MM.1S (cell line): ENCODE results near the gene SEMA6A.

Experiments used
- DNase-seq: peaks from one replicate; pipeline ENCODE4 v3.0.0-alpha.2; 2015
- H2AFZ ChIP-seq: fragments of 300-600 bp; sonication (generic); 2 replicates; pipeline ENCODE4 v1.6.0; 2016; ENCODE audit warnings: antibody characterized with exemption, low read length
- H3F3A ChIP-seq: fragments of 300-600 bp; sonication (generic); 2 replicates; pipeline ENCODE4 v1.6.1; 2016; ENCODE audit warnings: mild to moderate bottlenecking, antibody characterized with exemption, low read length, moderate library complexity, mixed read lengths; ENCODE audit not compliant: insufficient read depth
- H3K27ac ChIP-seq: fragments of 300-600 bp; sonication (generic); 2 replicates; pipeline ENCODE4 v1.5.1; 2016; ENCODE audit warnings: mild to moderate bottlenecking, low read length
- H3K27me3 ChIP-seq: fragments of 300-600 bp; sonication (generic); replicated peaks from 2 replicates; pipeline ENCODE4 v1.6.0; 2016; ENCODE audit warnings: low read length; ENCODE audit not compliant: insufficient read depth
- H3K36me3 ChIP-seq: fragments of 300-600 bp; sonication (generic); replicated peaks from 2 replicates; pipeline ENCODE4 v1.6.1; 2016; ENCODE audit warnings: mild to moderate bottlenecking, low read length, mixed read lengths; ENCODE audit not compliant: insufficient read depth
- H3K4me1 ChIP-seq: fragments of 300-600 bp; sonication (generic); 2 replicates; pipeline ENCODE4 v1.6.1; 2016; ENCODE audit warnings: low read length, mixed read lengths
- H3K4me2 ChIP-seq: fragments of 300-600 bp; sonication (generic); 2 replicates; pipeline ENCODE4 v1.6.0; 2016; ENCODE audit warnings: low read depth, low read length
- H3K4me3 ChIP-seq: fragments of 300-600 bp; sonication (generic); 2 replicates; pipeline ENCODE4 v1.5.1; 2016; ENCODE audit warnings: low read length, mixed read lengths
- H3K79me2 ChIP-seq: fragments of 300-600 bp; sonication (generic); 2 replicates; pipeline ENCODE4 v1.6.1; 2016; ENCODE audit warnings: mixed run types, low read length, mixed read lengths
- H3K9ac ChIP-seq: fragments of 300-600 bp; sonication (generic); 2 replicates; pipeline ENCODE4 v1.6.1; 2016; ENCODE audit warnings: low read length, mixed read lengths
- H3K9me2 ChIP-seq: fragments of 300-600 bp; sonication (generic); replicated peaks from 2 replicates; pipeline ENCODE4 v1.6.1; 2016; ENCODE audit warnings: mild to moderate bottlenecking, low read length, mixed read lengths; ENCODE audit not compliant: insufficient read depth
- H3K9me3 ChIP-seq: fragments of 300-600 bp; sonication (generic); replicated peaks from 2 replicates; pipeline ENCODE4 v1.6.1; 2016; ENCODE audit warnings: mild to moderate bottlenecking, low read length, mixed read lengths; ENCODE audit not compliant: insufficient read depth
- H4K20me1 ChIP-seq: fragments of 300-600 bp; sonication (generic); 2 replicates; pipeline ENCODE4 v1.6.1; 2016; ENCODE audit warnings: mild to moderate bottlenecking, low read length, moderate library complexity, mixed read lengths; ENCODE audit not compliant: insufficient read depth
- CTCF ChIP-seq: fragments of 300-600 bp; sonication (generic); IDR thresholded peaks from 2 replicates; pipeline ENCODE4 v1.5.1; 2016; ENCODE audit warnings: antibody characterized with exemption, low read length, mixed read lengths
- EZH2 ChIP-seq: fragments of 300-600 bp; sonication (generic); optimal IDR thresholded peaks from 2 replicates; pipeline ENCODE3; 2017; ENCODE audit warnings: low read depth, mild to moderate bottlenecking, antibody characterized with exemption, low read length, mixed read lengths
- EZH2phosphoT487 ChIP-seq: fragments of 300-600 bp; sonication (generic); IDR thresholded peaks from 2 replicates; pipeline ENCODE4 v1.6.1; 2018; ENCODE audit warnings: antibody characterized with exemption, low read length

SEMA6A gene

GRCh38 chr5:116600876-116601275 lies 26.3 kb upstream of the SEMA6A start:
- H3K36me3 ChIP-seq: no peaks in the 10 kb centered on the region
- TF ChIP-seq CTCF (no peak), EZH2 (no peak), EZH2phosphoT487 (no peak)
- H3K9me3 ChIP-seq: no peaks in the 10 kb centered on the region
- H3K4me2 ChIP-seq: no peak overlapping the region
- no peaks in the 10 kb centered on the region for H3K79me2 ChIP-seq
- DNase-seq: no peak
- no peaks in the 10 kb centered on the region for H3K4me1 ChIP-seq
- H3K27me3 ChIP-seq: no peaks in the 10 kb centered on the region
- H3K27ac ChIP-seq: no peak overlapping the region
- no peaks in the 10 kb centered on the region for H4K20me1 ChIP-seq
- no peaks in the 10 kb centered on the region for H3F3A ChIP-seq
- no peaks in the 10 kb centered on the region for H3K9me2 ChIP-seq
- no peak overlapping the region for H2AFZ ChIP-seq
- no peak overlapping the region for H3K4me3 ChIP-seq
- no peak overlapping the region for H3K9ac ChIP-seq

DNA sequence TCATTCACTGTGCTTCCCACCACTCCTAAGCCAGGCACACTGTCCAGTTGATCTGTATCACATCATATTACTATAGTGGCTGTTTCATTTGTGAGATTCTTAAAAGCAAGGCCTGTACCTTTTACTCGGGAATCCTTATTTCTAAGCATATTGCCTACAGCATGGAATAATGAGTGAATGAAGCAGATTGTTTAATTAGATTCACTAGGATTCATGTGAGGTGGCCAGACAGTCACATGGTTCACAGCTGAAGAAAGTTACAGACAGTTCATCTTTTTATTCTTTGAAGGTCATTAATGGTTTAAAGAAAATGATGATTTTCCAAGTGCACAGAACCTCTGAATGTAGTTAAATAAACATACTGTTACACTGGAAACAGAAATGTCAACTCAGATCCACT lies 24.3 kb upstream of the SEMA6A start:
- Histone ChIP-seq H3K9me2 (no peaks in the 10 kb centered on the region), H3K4me1 (no peaks in the 10 kb centered on the region), H3K79me2 (no peaks in the 10 kb centered on the region), H3K27ac (no peak overlapping the region), H3K4me3 (no peak overlapping the region), H3F3A (no peaks in the 10 kb centered on the region), H3K9ac (no peak overlapping the region), H4K20me1 (no peaks in the 10 kb centered on the region), H2AFZ (no peak overlapping the region), H3K27me3 (no peaks in the 10 kb centered on the region), H3K36me3 (no peaks in the 10 kb centered on the region), H3K9me3 (no peaks in the 10 kb centered on the region), H3K4me2 (no peak overlapping the region)
- no peak for DNase-seq
- no peak for TF ChIP-seq EZH2phosphoT487
- TF ChIP-seq EZH2: no peak
- TF ChIP-seq CTCF: no peak

GRCh38 chr5:116595498-116595897 lies 20.9 kb upstream of the SEMA6A start:
- H3K9ac ChIP-seq: no peak overlapping the region
- H2AFZ ChIP-seq: no peak overlapping the region
- no peaks in the 10 kb centered on the region for H3K36me3 ChIP-seq
- no peaks in the 10 kb centered on the region for H3K4me1 ChIP-seq
- no peak for DNase-seq
- no peaks in the 10 kb centered on the region for H4K20me1 ChIP-seq
- H3K27ac ChIP-seq: no peak overlapping the region
- no peaks in the 10 kb centered on the region for H3K79me2 ChIP-seq
- no peaks in the 10 kb centered on the region for H3K9me2 ChIP-seq
- TF ChIP-seq CTCF: no peak
- TF ChIP-seq EZH2phosphoT487: no peak
- no peak for TF ChIP-seq EZH2
- no peaks in the 10 kb centered on the region for H3F3A ChIP-seq
- no peak overlapping the region for H3K4me3 ChIP-seq
- H3K27me3 ChIP-seq: no peaks in the 10 kb centered on the region
- H3K9me3 ChIP-seq: no peaks in the 10 kb centered on the region
- no peak overlapping the region for H3K4me2 ChIP-seq
